Stromal cell of bone marrow (primary cell): Measurements from ENCODE around the gene IPO13.

Experiments
- DNase-seq: peaks from one replicate; pipeline ENCODE4 v3.0.0-alpha.2; 2012; ENCODE audit warnings: low read depth

The IPO13 gene

GRCh38 chr1:43946236-43947060 is at the start of gene IPO13:
Gene IPO13 (plus strand): TSS chr1:43946950. CDS start chr1:43947601, 651 bp downstream.
- peak; percentile 88 for DNase-seq

GRCh38 chr1:43898981-43899380 is 47.8 kb upstream of the IPO13 start:
- no peak for DNase-seq

GRCh38 chr1:43900386-43900785 is 46.4 kb upstream of the IPO13 start:
- DNase-seq = no peak

GRCh38 chr1:43901196-43901961 is 45.4 kb upstream of the IPO13 start:
- DNase-seq = no peak

- DNase-seq = no peak
These were observed 44.5 kb upstream of the IPO13 start for GRCh38 chr1:43902058-43902831.

GRCh38 chr1:43904660-43905551 is 41.8 kb upstream of the IPO13 start:
- no peak for DNase-seq

- no peak for DNase-seq
These were observed 38.5 kb upstream of the IPO13 start for GRCh38 chr1:43908226-43908625.

- DNase-seq = no peak
These were observed 37.9 kb upstream of the IPO13 start for GRCh38 chr1:43908858-43909257.

GRCh38 chr1:43910343-43910742 is 36.4 kb upstream of the IPO13 start:
- DNase-seq = no peak

GRCh38 chr1:43912607-43913006 is 34.1 kb upstream of the IPO13 start:
- DNase-seq = no peak

- no peak for DNase-seq
These were observed 33.7 kb upstream of the IPO13 start for GRCh38 chr1:43913051-43913501.

- DNase-seq = no peak
These were observed 32.9 kb upstream of the IPO13 start for GRCh38 chr1:43913666-43914360.

- no peak for DNase-seq
These were observed 31.9 kb upstream of the IPO13 start for GRCh38 chr1:43914576-43915525.

GRCh38 chr1:43919906-43920305 is 26.8 kb upstream of the IPO13 start:
- no peak for DNase-seq

- DNase-seq = no peak
These were observed 25.7 kb upstream of the IPO13 start for GRCh38 chr1:43921022-43921421.

- DNase-seq = no peak
These were observed 22.2 kb upstream of the IPO13 start for GRCh38 chr1:43924516-43924915.

GRCh38 chr1:43925846-43926245 is 20.9 kb upstream of the IPO13 start:
- DNase-seq = no peak

GRCh38 chr1:43930168-43930948 is 16.4 kb upstream of the IPO13 start:
- DNase-seq = no peak

GRCh38 chr1:43930949-43931275 is 15.8 kb upstream of the IPO13 start:
- no peak for DNase-seq
